ENCODE results near the gene CD300LG. TPM values are rescaled to one million over a fixed set of nuclear protein-coding genes. Genes with fewer than 3 reads are reported as not detected.
"Not testable (repeated sequence)": the region's sequence is repeated elsewhere in the genome, so short reads cannot be mapped to it uniquely, and the experiment has no call there.

The CD300LG gene
- total RNA-seq, 1 donor from 2014 or later: not detected

- no peak for DNase-seq (ENCODE audit: low read depth)
Measured at GRCh38 chr17:43852571-43852970, 5.6 kb downstream of the CD300LG start.

- no peak for DNase-seq (ENCODE audit: low read depth)
Measured at GRCh38 chr17:43853546-43853945, 6.6 kb downstream of the CD300LG start.

- no peak for DNase-seq (ENCODE audit: low read depth)
Measured at GRCh38 chr17:43854498-43854897, 7.5 kb downstream of the CD300LG start.

- no peak for DNase-seq (ENCODE audit: low read depth)
Measured at GRCh38 chr17:43855061-43855460, 8.1 kb downstream of the CD300LG start.

GRCh38 chr17:43856141-43856540, 9.2 kb downstream of the CD300LG start:
- DNase-seq (ENCODE audit: low read depth): no peak

GRCh38 chr17:43857141-43857540, 10.2 kb downstream of the CD300LG start:
- no peak for DNase-seq (ENCODE audit: low read depth)

GRCh38 chr17:43857957-43858600, 11.1 kb downstream of the CD300LG start:
- no peak for DNase-seq (ENCODE audit: low read depth)

GRCh38 chr17:43860077-43860725, 13.2 kb downstream of the CD300LG start:
- DNase-seq (ENCODE audit: low read depth): no peak

GRCh38 chr17:43860927-43861622, 14.1 kb downstream of the CD300LG start:
- DNase-seq (ENCODE audit: low read depth): no peak

- DNase-seq (ENCODE audit: low read depth): no peak
Measured at GRCh38 chr17:43861960-43862359, 15.0 kb downstream of the CD300LG start.

GRCh38 chr17:43864161-43864984, 17.4 kb downstream of the CD300LG start:
- DNase-seq (ENCODE audit: low read depth): no peak

- no peak for DNase-seq (ENCODE audit: low read depth)
Measured at GRCh38 chr17:43868226-43868994, 21.4 kb downstream of the CD300LG start.

- not testable (repeated sequence) for DNase-seq (ENCODE audit: low read depth)
Measured at GRCh38 chr17:43869031-43869430, 22.1 kb downstream of the CD300LG start.

- peak; percentile 18 for DNase-seq (ENCODE audit: low read depth)
Measured at GRCh38 chr17:43871946-43872690, 25.1 kb downstream of the CD300LG start.

- no peak for DNase-seq (ENCODE audit: low read depth)
Measured at GRCh38 chr17:43873091-43873490, 26.1 kb downstream of the CD300LG start.

- DNase-seq (ENCODE audit: low read depth): no peak
Measured at GRCh38 chr17:43873815-43874214, 26.8 kb downstream of the CD300LG start.

GRCh38 chr17:43874293-43874692, 27.3 kb downstream of the CD300LG start:
- no peak for DNase-seq (ENCODE audit: low read depth)

GRCh38 chr17:43875476-43876147, 28.6 kb downstream of the CD300LG start:
- DNase-seq (ENCODE audit: low read depth): no peak

GRCh38 chr17:43877031-43877430, 30.1 kb downstream of the CD300LG start:
- DNase-seq (ENCODE audit: low read depth): no peak

All from renal cortical epithelial cell (primary cell).